ENCODE measurements around the gene MRPL43.
"Not testable (repeated sequence)": the region's sequence is repeated elsewhere in the genome, so short reads cannot be mapped to it uniquely, and the experiment has no call there.

The MRPL43 gene

DNA sequence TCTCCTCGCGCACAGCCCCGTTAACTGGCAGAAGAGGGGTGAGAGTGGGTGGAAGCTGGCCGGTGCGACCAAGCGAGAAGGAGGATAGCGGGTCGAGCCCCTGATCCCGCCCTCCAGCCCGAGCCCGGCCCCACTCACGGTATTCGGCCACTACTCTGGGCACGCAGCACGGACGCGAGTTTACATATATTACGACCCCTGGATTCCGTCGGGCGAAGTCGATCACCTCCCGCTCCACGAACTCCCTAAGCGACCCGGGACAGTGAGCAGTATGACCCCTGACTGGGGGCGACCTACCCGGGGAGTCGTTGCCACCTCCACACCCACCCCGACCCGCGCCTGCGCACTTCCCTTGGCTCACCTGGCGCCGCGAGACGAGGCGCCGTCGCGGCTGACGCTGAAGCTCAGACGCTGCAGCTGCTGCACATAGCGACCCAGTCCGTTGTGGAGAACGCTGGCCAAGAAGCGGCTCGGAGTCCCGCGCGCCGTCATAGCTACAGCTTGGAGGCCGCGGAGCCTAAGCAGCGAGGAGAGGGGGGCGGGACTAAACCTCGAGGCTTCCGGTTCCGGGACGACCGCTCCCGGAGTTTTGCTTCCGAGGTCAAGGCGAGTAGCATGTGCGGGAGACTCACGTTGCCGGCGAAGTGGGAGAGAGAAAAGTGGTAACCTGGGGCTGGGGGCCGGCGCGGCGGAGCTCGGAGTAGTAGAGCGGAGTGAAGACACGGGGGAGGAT lies at the start of gene MRPL43, which contains the start of gene TWNK:
MRPL43 (minus strand) TSS at position 546 of the 733 bp plus-strand sequence; CDS start at position 492, 54 bp downstream.
TWNK (plus strand) TSS at position 592 of the 733 bp plus-strand sequence. CDS start 668 bp downstream, outside the sequence.
- peak; percentile 85 for DNase-seq (ENCODE audit: low spot score)

GRCh38 chr10:101036726-101037125 lies 49.4 kb upstream of the MRPL43 start:
- no peak for DNase-seq (ENCODE audit: low spot score)

DNA sequence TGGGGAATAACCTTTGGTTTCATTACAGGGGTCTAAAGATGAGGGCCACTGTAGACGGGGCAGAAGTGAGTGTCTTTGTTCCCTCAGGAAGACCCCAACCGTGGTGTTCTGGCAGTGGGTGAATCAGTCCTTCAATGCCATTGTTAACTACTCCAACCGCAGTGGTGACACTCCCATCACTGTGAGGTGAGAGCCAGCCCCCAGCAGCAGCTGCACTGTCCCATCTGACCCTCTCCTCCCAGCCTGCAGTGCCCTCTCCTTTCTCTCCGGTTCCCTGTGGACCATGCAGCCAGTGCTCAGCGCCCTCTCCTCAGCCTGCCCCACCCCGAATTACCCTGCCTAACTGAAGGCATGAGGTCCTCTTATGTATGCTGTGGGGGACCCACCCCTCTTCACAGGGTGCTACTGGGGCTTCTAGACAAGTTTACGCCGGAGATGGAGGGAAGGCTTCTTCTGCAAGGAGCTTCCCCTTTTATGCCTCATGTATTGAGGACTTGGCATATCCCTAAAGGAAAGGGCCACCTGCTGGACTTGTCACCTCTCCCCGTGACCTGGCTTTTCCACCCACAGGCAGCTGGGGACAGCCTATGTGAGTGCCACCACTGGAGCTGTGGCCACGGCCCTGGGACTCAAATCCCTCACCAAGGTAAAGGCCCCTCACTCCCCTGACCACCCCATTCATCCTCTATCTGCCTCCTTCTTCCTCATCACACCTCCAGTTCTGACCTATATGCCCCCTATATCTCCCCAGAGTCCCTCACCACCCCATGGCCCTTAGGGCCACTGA lies 48.8 kb upstream of the MRPL43 start:
- DNase-seq (ENCODE audit: low spot score), result no peak

DNA sequence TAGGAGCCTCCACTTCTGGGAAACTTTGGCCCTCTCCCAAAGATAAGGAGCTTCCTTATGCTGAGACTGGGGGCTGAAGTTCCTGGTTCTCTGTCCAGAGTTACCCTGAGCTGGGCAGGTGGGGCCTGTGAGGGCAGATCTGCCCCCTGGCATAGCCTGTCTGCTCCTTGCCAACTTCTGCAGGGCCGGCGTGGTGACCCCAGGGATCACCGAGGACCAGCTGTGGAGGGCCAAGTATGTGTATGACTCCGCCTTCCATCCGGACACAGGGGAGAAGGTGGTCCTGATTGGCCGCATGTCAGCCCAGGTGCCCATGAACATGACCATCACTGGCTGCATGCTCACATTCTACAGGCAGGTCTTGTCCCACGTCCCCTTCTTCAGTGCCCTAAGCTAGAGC lies 48.0 kb upstream of the MRPL43 start:
- no peak for DNase-seq (ENCODE audit: low spot score)

DNA sequence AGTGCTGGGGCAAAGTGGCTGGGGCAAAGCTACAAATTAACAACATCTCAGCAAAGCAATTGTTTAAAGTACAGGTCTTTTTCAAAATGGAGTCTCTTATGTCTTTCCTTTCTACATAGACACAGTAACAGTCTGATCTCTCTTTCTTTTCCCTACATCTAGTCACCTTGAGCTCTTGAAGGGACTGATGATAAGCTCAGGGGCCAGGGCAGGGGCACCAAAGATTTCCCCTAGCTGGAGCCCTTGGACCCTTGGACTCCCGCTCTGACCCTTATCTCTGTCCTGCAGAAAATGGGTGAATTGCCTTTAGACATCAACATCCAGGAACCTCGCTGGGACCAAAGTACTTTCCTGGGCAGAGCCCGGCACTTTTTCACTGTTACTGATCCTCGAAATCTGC lies 47.1 kb upstream of the MRPL43 start:
- not testable (repeated sequence) for DNase-seq (ENCODE audit: low spot score)

DNA sequence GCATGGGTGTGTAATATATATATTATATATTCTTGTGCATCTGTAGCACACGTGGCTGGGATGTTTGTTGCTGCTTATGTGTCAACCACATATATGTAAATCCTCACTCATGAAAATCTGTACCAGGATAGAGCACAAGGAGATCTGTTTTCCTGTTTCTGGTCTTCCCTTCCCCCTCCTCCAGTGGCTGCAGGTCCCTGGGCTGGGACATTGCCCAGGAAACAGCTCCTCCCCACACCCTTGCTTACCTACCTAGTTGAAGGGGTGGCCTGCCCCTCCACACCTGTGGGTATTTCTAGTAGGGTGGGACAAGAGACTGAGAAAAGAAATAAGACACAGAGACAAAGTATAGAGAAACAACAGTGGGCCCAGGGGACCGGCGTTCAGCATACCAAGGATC lies 46.0 kb upstream of the MRPL43 start:
- no peak for DNase-seq (ENCODE audit: low spot score)

DNA sequence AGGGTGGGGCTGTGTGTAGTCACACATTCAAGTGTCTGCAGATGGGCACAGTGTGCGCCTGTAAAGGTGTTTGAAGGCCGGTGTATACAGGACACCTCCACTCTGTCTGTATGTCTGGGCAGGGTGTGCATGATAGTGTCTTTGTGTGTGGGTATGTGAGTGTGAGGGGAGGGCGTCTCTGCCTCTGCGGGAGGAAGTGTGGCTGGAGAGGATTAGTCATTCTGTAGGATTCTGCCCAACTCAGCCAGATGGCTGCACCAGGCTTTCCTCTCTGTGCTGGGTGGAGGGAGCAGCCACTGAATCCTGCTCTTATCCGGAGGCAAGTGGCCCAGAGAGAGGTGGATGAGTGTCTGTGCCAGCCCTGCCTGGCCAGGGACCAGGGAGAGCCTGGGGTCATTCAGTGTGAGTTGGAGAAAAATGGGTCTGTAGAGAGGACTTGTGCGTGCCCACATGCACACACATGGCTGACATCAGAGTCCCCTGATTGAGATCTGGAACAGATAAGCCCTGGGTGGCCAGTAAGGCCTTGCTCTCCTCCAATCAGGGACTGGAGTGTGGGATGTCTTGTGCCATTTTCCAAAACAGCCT lies 45.4 kb upstream of the MRPL43 start:
- DNase-seq (ENCODE audit: low spot score), result peak; percentile 70

DNA sequence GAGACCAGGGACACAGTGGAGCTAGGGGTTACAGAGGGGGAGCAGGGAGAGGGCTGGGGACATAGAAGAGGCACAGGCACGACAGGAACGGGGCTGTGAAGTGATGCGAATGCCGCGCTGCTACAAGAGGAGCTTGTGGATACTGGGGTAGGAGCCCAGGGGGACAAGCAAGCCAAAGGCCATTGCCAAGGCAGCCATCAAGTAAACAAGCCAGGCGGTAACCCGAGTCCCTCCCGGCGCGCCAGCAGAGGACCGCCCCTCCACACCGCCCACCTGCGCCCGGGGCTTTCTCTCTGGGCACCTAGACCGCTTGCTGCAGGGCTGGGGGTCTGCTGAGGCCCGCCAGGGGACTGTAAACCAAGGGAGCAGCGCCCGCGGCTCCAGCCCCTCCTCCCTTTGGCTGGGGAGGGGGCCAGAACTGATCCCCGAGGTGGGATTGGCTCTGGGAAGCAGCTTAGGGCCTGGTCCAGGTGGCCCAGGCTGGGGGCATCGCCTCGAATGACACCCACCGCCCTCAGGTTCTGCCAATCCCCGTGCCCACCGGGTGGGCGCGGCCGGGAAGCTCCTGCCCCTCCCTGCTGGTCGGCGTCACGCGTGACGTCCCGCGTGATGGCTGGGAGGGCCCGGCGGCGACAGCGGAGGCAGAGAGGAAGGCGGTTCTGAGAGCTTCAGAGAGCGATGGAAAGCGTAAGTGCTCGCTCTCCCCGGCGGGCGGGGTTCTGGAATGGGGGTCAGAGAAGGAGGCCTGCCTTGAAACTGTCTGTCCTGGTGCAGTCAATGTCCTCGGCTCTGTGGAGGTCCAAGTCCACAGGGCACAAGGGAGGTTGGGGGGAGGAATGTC lies 44.7 kb upstream of the MRPL43 start:
- DNase-seq (ENCODE audit: low spot score), result peak; percentile 74

- DNase-seq (ENCODE audit: low spot score), result peak; percentile 96
These were observed 44.0 kb upstream of the MRPL43 start, which contains the start of the genes PDZD7 and SFXN3 for GRCh38 chr10:101031128-101031795. Gene PDZD7 (minus strand): TSS chr10:101031129. CDS start chr10:101030219, 910 bp downstream. Gene SFXN3 (plus strand): TSS chr10:101031234. CDS start chr10:101034695, 3,461 bp downstream.

GRCh38 chr10:101030496-101031127 lies 43.3 kb upstream of the MRPL43 start:
- no peak for DNase-seq (ENCODE audit: low spot score)

DNA sequence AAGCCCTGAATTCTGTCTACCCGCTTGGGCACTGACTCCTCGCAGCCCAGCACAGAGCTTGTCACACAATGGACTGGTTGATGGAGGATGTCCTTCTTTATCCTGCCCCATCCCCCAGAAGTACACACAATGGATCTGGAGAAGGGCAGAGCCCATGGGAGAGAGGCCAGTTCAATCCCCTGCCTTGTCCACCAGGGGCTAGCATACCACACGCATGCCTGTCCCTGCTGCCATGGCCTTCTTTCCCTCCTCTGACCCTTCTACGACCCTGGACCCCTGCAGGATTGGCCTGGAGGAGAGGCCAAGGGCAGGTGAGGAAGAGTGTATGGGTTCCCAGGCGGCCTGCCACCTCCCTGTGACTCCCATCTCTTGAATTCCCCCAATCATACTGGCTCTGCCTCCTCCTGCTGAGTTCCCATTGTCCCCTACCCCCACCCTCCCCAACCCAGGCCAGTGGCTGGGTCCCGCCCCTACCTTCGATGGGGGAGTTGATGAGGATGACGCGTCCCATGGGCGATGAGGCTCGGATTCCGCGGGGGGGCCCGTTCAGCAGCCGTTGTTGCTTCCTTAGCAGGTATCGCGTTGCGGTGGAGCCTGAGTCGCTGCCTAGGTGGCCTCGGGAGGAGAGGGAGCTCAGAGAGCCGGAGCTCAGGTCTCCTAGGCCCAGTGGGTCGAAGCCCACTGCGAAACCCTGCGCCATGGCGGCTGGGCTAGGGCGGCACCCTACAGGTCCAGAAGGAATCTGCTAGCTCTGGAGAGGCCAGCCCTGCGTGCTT lies 42.4 kb upstream of the MRPL43 start:
- no peak for DNase-seq (ENCODE audit: low spot score)

DNA sequence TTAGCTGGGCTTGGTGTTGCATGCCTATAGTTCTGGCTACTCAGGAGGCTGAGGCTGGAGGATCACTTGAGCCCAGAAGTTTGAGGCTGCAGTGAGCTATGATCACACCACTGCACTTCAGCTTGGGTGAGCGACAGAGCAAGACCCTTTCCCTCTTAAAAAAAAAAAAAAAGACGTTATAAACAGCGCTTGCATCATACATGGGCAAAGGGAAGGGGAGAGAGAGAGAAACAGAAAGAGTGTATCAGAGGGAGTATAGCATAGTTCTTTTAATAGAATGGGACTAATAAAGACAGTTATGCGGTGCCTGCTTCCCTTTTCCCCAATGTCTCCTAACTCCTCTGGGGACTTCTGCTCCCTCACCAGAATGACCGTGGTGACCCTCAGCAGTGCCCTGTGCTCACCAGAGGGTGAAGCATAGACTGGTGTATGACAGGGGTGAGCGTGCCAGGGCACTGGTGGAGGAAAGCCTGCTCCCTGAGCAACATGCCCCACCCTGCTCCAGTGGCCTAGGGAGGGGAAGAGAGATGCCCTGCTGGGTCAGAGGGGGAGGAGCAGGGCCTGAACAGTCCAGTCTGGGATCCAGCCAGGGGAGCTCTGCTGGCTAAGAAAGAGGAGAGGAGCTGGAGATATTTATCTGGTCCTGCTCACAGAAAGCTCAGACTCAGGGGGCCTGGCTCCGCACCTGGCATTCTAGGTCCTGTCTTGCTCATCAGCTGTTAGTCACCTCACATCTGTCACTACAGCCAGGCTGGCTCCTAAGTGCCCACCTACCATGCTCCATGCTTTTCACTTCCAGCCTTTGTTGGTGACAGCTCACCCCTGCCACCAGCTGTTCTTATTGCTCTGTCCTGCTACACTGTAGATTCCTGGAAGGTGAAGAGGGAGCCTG lies 41.4 kb upstream of the MRPL43 start:
- no peak for DNase-seq (ENCODE audit: low spot score)

DNA sequence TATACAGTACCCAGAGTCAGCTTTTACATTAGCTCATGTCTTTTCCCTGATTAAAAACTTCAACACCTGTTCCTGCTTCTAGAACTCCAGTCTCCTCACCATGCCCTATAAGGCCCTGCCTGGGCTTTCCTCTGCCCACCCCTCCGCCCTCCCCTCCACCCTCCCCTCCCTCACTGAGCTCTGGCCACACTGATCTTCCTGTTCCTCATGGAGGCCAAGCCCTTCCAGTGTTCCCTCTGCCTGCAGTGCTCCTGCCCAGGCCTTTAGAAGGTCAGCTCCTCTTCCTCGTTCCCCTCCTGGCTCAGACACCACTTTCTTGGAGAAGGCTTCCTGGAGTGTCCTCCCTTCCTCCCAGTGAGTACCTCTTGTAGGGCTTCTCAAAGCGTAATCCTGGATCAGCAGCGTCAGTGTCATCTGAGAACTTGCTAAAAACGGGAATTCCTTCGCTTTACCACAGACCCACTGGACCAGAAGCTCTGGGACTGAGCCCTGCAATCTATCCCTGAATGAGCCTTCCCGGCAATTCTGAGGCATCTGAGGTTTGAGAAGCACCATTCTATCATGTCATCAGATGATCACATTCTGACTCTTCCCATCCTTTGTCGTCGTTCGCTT lies 39.9 kb upstream of the MRPL43 start:
- no peak for DNase-seq (ENCODE audit: low spot score)

DNA sequence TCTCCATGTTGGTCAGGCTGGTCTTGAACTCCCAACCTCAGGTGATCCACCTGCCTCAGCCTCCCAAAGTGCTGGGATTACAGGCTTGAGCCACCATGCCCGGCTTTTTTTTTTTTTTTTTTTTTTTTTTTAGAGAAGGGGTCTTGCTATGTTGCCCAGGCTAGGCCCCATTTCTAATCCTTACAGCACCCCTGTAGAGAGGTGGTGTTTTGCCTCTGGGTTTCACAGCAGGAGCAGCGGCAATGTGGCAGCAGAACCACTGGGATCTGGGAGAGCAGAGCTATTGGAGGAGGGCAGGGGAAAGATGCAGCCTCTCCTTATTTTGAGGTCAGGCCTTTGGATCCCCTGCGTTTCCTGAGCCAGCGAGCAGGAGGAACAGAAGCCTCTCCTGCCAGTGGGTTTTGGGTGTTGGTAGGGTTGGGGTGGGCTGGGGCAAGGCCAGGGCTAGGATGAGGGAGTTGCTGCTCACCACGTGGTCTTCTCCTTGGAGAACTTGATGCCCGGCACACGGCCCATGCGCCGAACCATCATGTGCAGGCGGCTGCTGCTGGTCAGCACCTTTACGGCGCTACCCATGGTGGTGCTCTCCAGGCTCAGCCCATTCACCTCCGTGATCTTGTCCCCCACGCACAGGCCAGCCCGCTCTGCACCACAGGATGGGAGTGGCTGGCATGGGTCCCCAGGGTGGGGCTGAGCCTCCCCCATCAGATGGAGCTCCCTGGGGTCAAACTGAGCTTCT lies 35.8 kb upstream of the MRPL43 start:
- DNase-seq (ENCODE audit: low spot score), result no peak

- DNase-seq (ENCODE audit: low spot score), result no peak
These were observed 34.5 kb upstream of the MRPL43 start for GRCh38 chr10:101021692-101022251.

DNA sequence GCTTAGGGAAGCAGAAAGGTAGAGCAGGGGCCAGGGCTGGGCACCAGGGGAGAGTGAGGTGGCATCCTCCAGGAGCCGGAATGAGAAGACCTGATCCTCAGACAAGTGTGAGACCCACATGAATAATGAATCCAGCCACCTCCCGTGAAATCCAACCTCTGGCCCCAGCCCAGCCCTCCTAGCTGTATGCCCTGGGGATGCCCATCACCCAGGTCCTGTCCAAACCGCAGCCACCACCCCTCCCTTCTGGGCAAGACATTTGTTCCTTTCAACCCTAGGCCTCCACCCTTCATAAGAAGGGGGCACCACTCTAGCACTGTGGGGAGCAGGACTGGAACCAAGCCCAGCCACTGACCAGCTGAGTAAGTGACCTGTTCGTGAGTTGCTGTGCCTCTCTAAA lies 33.9 kb upstream of the MRPL43 start:
- no peak for DNase-seq (ENCODE audit: low spot score)

DNA sequence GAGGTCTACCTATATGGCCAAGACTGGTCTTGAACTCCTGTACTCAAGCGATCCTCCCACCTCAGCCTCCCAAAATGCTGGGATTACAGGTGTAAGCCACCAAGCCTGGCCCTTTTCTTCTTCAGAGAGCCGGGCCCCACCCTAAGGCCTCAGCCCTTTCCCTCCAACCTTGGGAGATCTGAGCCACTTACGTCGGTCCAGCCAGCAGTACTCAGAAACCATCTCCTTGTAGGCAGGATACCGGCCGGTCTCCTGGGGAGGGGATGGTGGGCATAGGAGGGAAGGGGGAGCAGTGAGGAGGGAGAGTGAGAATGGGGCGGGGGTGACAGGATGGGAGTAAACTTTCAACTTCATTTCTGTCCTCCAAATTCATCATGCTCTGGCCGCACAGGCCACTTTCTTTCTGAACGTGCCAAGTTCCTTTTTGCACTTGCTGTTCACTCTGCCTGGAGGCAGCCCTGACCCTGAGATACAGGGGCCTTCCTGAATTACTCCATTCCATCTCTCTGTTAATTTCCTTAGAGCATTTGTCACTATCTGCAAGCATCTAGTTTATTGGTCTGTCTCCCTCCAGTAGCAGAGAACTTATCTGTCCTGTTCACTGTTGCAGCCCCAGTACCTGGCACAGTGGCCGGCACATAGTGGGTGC lies 33.3 kb upstream of the MRPL43 start:
- no peak for DNase-seq (ENCODE audit: low spot score)

Data from CD4-positive, alpha-beta T cell treated with Interleukin-2 at 100 ng/mL for 4 hours (primary cell).